GM18951 (cell line): ENCODE measurements around the gene RUNX1.

Experiments
- POLR2A ChIP-seq: IDR thresholded peaks from 4 replicates; pipeline ENCODE4 v1.6.1; 2011; ENCODE audit warnings: mild to moderate bottlenecking; ENCODE audit not compliant: insufficient read length, insufficient read depth; ENCODE audit errors: extremely low read depth
- in situ Hi-C: fragments of 300-500 bp; cut with MboI; formaldehyde crosslinking; loops from one replicate; pipeline ENCODE4 v1.12.0; 2022; ENCODE audit warnings: low sequenced_read_pairs, mixed read lengths, inconsistent platforms; ENCODE audit not compliant: unreplicated experiment

RUNX1 gene

GRCh38 chr21:34883491-34884271 is 165.4 kb downstream of the RUNX1 start:
- no peak for TF ChIP-seq POLR2A
- in situ Hi-C loops = no loop called here

GRCh38 chr21:34882719-34883131 is 166.4 kb downstream of the RUNX1 start:
- no peak for TF ChIP-seq POLR2A
- in situ Hi-C loops = no loop called here

- no peak for TF ChIP-seq POLR2A
- in situ Hi-C loops = no loop called here
Observed at GRCh38 chr21:34881839-34882371, 167.2 kb downstream of the RUNX1 start.

GRCh38 chr21:34881421-34881820 is 167.7 kb downstream of the RUNX1 start:
- no peak for TF ChIP-seq POLR2A
- in situ Hi-C loops = no loop called here

GRCh38 chr21:34880401-34880800 is 168.7 kb downstream of the RUNX1 start:
- TF ChIP-seq POLR2A = no peak
- in situ Hi-C loops = no loop called here

- TF ChIP-seq POLR2A = no peak
- in situ Hi-C loops = no loop called here
Observed at GRCh38 chr21:34878940-34879339, 170.2 kb downstream of the RUNX1 start.

- in situ Hi-C loops = no loop called here
- no peak for TF ChIP-seq POLR2A
Observed at GRCh38 chr21:34878501-34878900, 170.6 kb downstream of the RUNX1 start.

GRCh38 chr21:34877485-34878128 is 171.5 kb downstream of the RUNX1 start:
- in situ Hi-C loops = no loop called here
- TF ChIP-seq POLR2A = no peak

GRCh38 chr21:34875830-34876229 is 173.3 kb downstream of the RUNX1 start:
- TF ChIP-seq POLR2A = no peak
- in situ Hi-C loops = no loop called here

GRCh38 chr21:34874684-34875513 is 174.2 kb downstream of the RUNX1 start:
- in situ Hi-C loops = no loop called here

GRCh38 chr21:34871026-34871908 is 177.8 kb downstream of the RUNX1 start:
- TF ChIP-seq POLR2A = no peak
- in situ Hi-C loops = no loop called here

More at GRCh38 chr21:34874684-34875513, 174.2 kb downstream of the RUNX1 start:
- TF ChIP-seq POLR2A = no peak

GRCh38 chr21:34870246-34870645 is 178.9 kb downstream of the RUNX1 start:
- in situ Hi-C loops = no loop called here
- no peak for TF ChIP-seq POLR2A

GRCh38 chr21:34869545-34869944 is 179.6 kb downstream of the RUNX1 start:
- TF ChIP-seq POLR2A = no peak
- in situ Hi-C loops = no loop called here

GRCh38 chr21:34867785-34868184 is 181.3 kb downstream of the RUNX1 start:
- in situ Hi-C loops = no loop called here

More at GRCh38 chr21:34867785-34868184, 181.3 kb downstream of the RUNX1 start:
- TF ChIP-seq POLR2A = no peak
